ENCODE data around the gene MAGEB3.

DNA sequence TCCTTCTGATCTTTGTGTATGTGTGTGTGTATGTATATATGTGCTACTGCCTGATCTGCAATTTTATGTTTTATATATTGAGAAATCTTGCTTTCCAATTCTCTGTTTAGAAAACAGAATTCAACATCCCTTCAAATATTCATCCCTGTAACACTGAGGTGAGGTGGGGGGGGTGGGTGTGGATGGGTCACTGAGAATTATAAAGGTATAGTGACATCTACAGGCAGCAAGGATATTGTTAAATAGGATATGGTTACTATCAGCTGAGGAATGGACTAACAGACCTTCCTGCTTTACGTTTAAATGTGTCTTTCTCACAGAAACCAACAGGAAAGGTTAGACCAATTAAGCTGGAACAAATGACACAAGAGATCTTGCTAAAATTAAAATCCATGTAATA is 34.1 kb upstream of the MAGEB3 start:
- TF ChIP-seq, protein P1, sequence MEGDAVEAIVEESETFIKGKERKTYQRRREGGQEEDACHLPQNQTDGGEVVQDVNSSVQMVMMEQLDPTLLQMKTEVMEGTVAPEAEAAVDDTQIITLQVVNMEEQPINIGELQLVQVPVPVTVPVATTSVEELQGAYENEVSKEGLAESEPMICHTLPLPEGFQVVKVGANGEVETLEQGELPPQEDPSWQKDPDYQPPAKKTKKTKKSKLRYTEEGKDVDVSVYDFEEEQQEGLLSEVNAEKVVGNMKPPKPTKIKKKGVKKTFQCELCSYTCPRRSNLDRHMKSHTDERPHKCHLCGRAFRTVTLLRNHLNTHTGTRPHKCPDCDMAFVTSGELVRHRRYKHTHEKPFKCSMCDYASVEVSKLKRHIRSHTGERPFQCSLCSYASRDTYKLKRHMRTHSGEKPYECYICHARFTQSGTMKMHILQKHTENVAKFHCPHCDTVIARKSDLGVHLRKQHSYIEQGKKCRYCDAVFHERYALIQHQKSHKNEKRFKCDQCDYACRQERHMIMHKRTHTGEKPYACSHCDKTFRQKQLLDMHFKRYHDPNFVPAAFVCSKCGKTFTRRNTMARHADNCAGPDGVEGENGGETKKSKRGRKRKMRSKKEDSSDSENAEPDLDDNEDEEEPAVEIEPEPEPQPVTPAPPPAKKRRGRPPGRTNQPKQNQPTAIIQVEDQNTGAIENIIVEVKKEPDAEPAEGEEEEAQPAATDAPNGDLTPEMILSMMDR (IDR thresholded peaks at IDR 0.05): no peak
- no peak for TF ChIP-seq POLR2A (IDR thresholded peaks at IDR 0.05)

All from esophagus squamous epithelium (tissue), 4 donors.